GM12892 (cell line): ENCODE measurements around the gene ARHGEF2.
"Not testable (repeated sequence)": the region's sequence is repeated elsewhere in the genome, so short reads cannot be mapped to it uniquely, and the experiment has no call there.

Source experiments
- DNase-seq: peaks from one replicate; pipeline ENCODE4 v3.0.0; 2011; ENCODE audit not compliant: insufficient read length
- FAIRE-seq: peaks from 2 replicates; lab custom pipeline; 2011; peaks lifted over from hg19 to GRCh38; lab: Jason Lieb, UNC
- POLR2A ChIP-seq: IDR thresholded peaks from 2 replicates; pipeline ENCODE4 v1.6.1; 2011; ENCODE audit warnings: low read depth, low read length, control low read depth
- POLR2AphosphoS5 ChIP-seq: IDR thresholded peaks from 2 replicates; pipeline ENCODE4 v1.6.1; 2011; ENCODE audit warnings: low read depth, low read length, control low read depth
- TAF1 ChIP-seq: IDR thresholded peaks from 2 replicates; pipeline ENCODE4 v1.6.1; 2011; ENCODE audit warnings: low read depth, mild to moderate bottlenecking, control low read depth, low read length, borderline replicate concordance

Gene ARHGEF2

GRCh38 chr1:155933591-155934096 lies 44.7 kb downstream of the ARHGEF2 start:
- FAIRE-seq (peak; percentile 65), DNase-seq (no peak)
- TF ChIP-seq POLR2A (no peak), TAF1 (no peak), POLR2AphosphoS5 (no peak)

GRCh38 chr1:155932487-155932886 lies 45.9 kb downstream of the ARHGEF2 start:
- TF ChIP-seq TAF1 (no peak), POLR2AphosphoS5 (no peak), POLR2A (no peak)
- no peak for FAIRE-seq
- DNase-seq, result no peak

GRCh38 chr1:155932081-155932480 lies 46.3 kb downstream of the ARHGEF2 start:
- FAIRE-seq (no peak), DNase-seq (no peak)
- TF ChIP-seq POLR2A (no peak), POLR2AphosphoS5 (no peak), TAF1 (no peak)

GRCh38 chr1:155931332-155932038 lies 46.9 kb downstream of the ARHGEF2 start:
- TF ChIP-seq TAF1 (no peak), POLR2A (peak; percentile 60; the same call in 1 of the 2 replicates), POLR2AphosphoS5 (peak; percentile 59; the same call in 1 of the 2 replicates)
- FAIRE-seq, result no peak

GRCh38 chr1:155930725-155931124 lies 47.6 kb downstream of the ARHGEF2 start:
- not testable (repeated sequence) for DNase-seq, FAIRE-seq

More at GRCh38 chr1:155931332-155932038, 46.9 kb downstream of the ARHGEF2 start:
- no peak for DNase-seq

- no peak for FAIRE-seq
- no peak for DNase-seq
- TF ChIP-seq POLR2A, result no peak
- no peak; the same call in 1 of the 2 replicates for TF ChIP-seq POLR2AphosphoS5
- TF ChIP-seq TAF1, result no peak
Observed at GRCh38 chr1:155929057-155929456, 49.3 kb downstream of the ARHGEF2 start.

GRCh38 chr1:155925506-155925905 lies 52.8 kb downstream of the ARHGEF2 start:
- DNase-seq (no peak), FAIRE-seq (no peak)
- TF ChIP-seq POLR2AphosphoS5, result no peak
- no peak for TF ChIP-seq TAF1
- no peak for TF ChIP-seq POLR2A

GRCh38 chr1:155920717-155921116 lies 57.6 kb downstream of the ARHGEF2 start:
- no peak for FAIRE-seq
- TF ChIP-seq POLR2AphosphoS5, result no peak
- TF ChIP-seq TAF1, result no peak
- peak; percentile 39 for TF ChIP-seq POLR2A
- DNase-seq, result no peak

- DNase-seq (no peak), FAIRE-seq (no peak)
- TF ChIP-seq POLR2A (no peak), TAF1 (no peak), POLR2AphosphoS5 (no peak)
Observed at GRCh38 chr1:155919801-155920200, 58.5 kb downstream of the ARHGEF2 start.

GRCh38 chr1:155918660-155919059 lies 59.7 kb downstream of the ARHGEF2 start:
- DNase-seq (no peak), FAIRE-seq (no peak)

GRCh38 chr1:155913969-155914757 lies 64.2 kb downstream of the ARHGEF2 start:
- DNase-seq, result no peak
- no peak for TF ChIP-seq POLR2A
- FAIRE-seq, result no peak

More at GRCh38 chr1:155918660-155919059, 59.7 kb downstream of the ARHGEF2 start:
- no peak; the same call in 1 of the 2 replicates for TF ChIP-seq POLR2A
- TF ChIP-seq POLR2AphosphoS5, result no peak; the same call in 1 of the 2 replicates
- TF ChIP-seq TAF1, result no peak

GRCh38 chr1:155912056-155912536 lies 66.3 kb downstream of the ARHGEF2 start:
- FAIRE-seq, result no peak
- no peak for TF ChIP-seq TAF1
- TF ChIP-seq POLR2AphosphoS5, result peak; percentile 72
- no peak for TF ChIP-seq POLR2A
- DNase-seq, result no peak
